ENCODE data around the gene ST3GAL3.

DNA sequence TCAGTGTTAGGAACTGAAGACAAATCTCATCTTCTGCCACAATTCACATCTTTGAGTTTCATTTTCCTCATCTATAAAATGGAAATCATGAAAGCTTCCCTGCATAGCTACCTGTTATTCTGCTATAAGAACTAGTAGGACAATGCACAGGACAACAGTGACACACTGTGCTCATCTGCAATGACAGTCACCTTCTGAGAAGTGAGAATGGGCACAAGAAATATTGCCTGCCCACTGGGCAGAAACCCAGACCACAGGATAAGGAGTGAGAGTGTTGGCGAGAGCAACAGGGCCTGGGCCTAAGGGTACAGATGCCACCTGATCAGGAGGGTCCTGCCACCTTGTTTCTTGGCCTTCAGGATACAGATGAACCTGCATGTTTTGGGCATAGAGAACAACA, 203.0 kb downstream of the ST3GAL3 start:
- TF ChIP-seq, protein P1, sequence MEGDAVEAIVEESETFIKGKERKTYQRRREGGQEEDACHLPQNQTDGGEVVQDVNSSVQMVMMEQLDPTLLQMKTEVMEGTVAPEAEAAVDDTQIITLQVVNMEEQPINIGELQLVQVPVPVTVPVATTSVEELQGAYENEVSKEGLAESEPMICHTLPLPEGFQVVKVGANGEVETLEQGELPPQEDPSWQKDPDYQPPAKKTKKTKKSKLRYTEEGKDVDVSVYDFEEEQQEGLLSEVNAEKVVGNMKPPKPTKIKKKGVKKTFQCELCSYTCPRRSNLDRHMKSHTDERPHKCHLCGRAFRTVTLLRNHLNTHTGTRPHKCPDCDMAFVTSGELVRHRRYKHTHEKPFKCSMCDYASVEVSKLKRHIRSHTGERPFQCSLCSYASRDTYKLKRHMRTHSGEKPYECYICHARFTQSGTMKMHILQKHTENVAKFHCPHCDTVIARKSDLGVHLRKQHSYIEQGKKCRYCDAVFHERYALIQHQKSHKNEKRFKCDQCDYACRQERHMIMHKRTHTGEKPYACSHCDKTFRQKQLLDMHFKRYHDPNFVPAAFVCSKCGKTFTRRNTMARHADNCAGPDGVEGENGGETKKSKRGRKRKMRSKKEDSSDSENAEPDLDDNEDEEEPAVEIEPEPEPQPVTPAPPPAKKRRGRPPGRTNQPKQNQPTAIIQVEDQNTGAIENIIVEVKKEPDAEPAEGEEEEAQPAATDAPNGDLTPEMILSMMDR (IDR thresholded peaks at IDR 0.05; ENCODE audit: insufficient read depth, low read depth, low read length) = no peak
- no peak for TF ChIP-seq EZH2 (IDR thresholded peaks at IDR 0.05; ENCODE audit: insufficient read depth, low read length)

Measured in astrocyte (in vitro differentiated cells and primary cell).